CD4-positive, alpha-beta T cell (primary cell): ENCODE measurements around the gene TNS4. TPM values are rescaled to one million over a fixed set of nuclear protein-coding genes. Genes with fewer than 3 reads are reported as not detected.
A peak's percentile ranks its signal among the peaks of the same experiment; 100 is the strongest.

Experiments
- ATAC-seq: fragments of 200-7000 bp; cut with Tn5 transposase; one replicate; pipeline ENCODE4 v1.10.0; 2022; ENCODE audit warnings: mild to moderate bottlenecking; ENCODE audit not compliant: poor library complexity
- CTCF ChIA-PET: fragments of 350-600 bp; sonication (Branson Sonifier 250); formaldehyde crosslinking; loops from one replicate; lab custom pipeline; 2021; ENCODE audit warnings: antibody characterized with exemption, inconsistent platforms; lab: Charles Lee
- POLR2A ChIA-PET: fragments of 350-600 bp; sonication (Branson Sonifier 250); formaldehyde crosslinking; loops from one replicate; lab custom pipeline; 2021; ENCODE audit warnings: antibody characterized with exemption, inconsistent platforms; lab: Charles Lee
- DNase-seq, 14 experiments: peaks; one replicate each; pipeline ENCODE4 v3.0.0-alpha.2; 2013 to 2020; ENCODE audit warnings: mixed read lengths in 2 of 14
- H3K27ac ChIP-seq, 2 donors: one replicate each; pipeline versions ENCODE4 v1.5.1 to v1.7.0; 2013; ENCODE audit warnings: low read length in 2 of 2, low read depth in 1 of 2, mild to moderate bottlenecking in 1 of 2
- H3K27me3 ChIP-seq, 2 experiments: 1 replicate in 1 of 2; 2 replicates in 1 of 2; pipeline versions ENCODE4 v1.6.1 to v1.7.0; 2013; ENCODE audit warnings: low read length in 2 of 2, control low read depth in 1 of 2, mild to moderate bottlenecking in 1 of 2, moderate library complexity in 1 of 2; ENCODE audit not compliant: insufficient read depth in 2 of 2, control insufficient read depth in 1 of 2
- H3K36me3 ChIP-seq: one replicate; pipeline ENCODE4 v1.6.1; 2013; ENCODE audit warnings: low read length, control low read depth; ENCODE audit not compliant: insufficient read depth
- H3K4me1 ChIP-seq: one replicate; pipeline ENCODE4 v1.6.1; 2013; ENCODE audit warnings: low read length, control low read depth; ENCODE audit not compliant: insufficient read depth
- H3K4me3 ChIP-seq: one replicate; pipeline ENCODE4 v1.5.1; 2013; ENCODE audit warnings: mild to moderate bottlenecking, low read length, moderate library complexity
- H3K9me3 ChIP-seq, 2 experiments: 1 replicate in 1 of 2; 2 replicates in 1 of 2; pipeline versions ENCODE4 v1.6.1 to v1.7.0; 2013; ENCODE audit warnings: low read length in 2 of 2, mild to moderate bottlenecking in 2 of 2, control low read depth in 1 of 2, moderate library complexity in 1 of 2; ENCODE audit not compliant: control insufficient read depth in 1 of 2, insufficient read depth in 1 of 2
- H3K27ac Mint-ChIP-seq: one replicate; pipeline ENCODE4 v1.8.0; 2020; ENCODE audit warnings: mixed read lengths
- H3K27me3 Mint-ChIP-seq: one replicate; pipeline ENCODE4 v1.8.0; 2021; ENCODE audit warnings: mixed read lengths
- H3K36me3 Mint-ChIP-seq: one replicate; pipeline ENCODE4 v1.8.0; 2021; ENCODE audit warnings: low read depth, mixed read lengths
- H3K4me1 Mint-ChIP-seq: one replicate; pipeline ENCODE4 v1.8.0; 2021; ENCODE audit warnings: low read depth, mixed read lengths
- H3K4me3 Mint-ChIP-seq: one replicate; pipeline ENCODE4 v1.8.0; 2020; ENCODE audit warnings: mild to moderate bottlenecking, mixed read lengths
- H3K9me3 Mint-ChIP-seq: one replicate; pipeline ENCODE4 v1.8.0; 2020; ENCODE audit warnings: mixed read lengths
- intact Hi-C, 2 experiments: fragments of 100-400 bp; cut with DNase I in 1 of 2; cut with micrococcal nuclease in 1 of 2; formaldehyde crosslinking; loops; one replicate each; pipeline versions ENCODE4 v1.15.1 to v1.9.0; 2023 to 2025; cut with DNase I, micrococcal nuclease
- total RNA-seq, 174 experiments: library from RNA in 2 of 174; stranded (reverse) in 2 of 174; gene quantifications; one replicate each; pipeline ENCODE4 v1.2.3 and lab custom pipeline; 2021 to 2026
- TF ChIP-seq, protein P1 (sequence below): fragments of 200-600 bp; IDR thresholded peaks from one replicate; pipeline ENCODE4 v1.8.0; 2022; ENCODE audit warnings: antibody characterized with exemption, mild to moderate bottlenecking

TNS4 gene
- total RNA-seq, 2 experiments from 2014 or later: 3.0 to 4.2 TPM

DNA sequence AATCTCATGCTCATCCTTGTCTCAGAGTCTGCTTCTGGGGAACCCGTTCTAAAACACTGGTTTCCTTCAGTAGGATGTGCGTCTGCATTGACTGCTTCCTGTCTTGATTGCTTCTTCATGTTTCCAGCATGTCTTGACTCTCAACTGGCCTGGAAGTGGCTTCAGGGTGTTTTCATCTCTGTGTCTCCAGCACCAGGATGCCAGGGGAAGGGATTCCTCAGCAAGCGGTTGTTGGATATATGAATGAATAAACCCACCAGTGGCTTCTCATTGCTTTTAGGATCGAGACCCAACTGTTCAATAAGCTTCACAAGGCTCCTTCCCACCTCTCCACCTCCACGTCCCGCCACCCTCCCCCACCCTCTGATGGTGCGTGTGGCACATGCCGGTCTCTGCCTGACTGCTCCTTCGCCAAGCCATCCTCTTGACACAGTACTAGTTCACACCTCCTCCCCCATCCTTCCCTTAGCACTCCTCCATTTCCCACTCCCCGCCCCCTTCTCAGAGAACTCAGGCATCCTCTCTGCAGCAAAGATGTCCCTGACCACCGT, 14.1 kb upstream of the TNS4 start:
- Mint-ChIP-seq H3K4me1 (peaks cover 53% of the 10 kb centered on the region), H3K9me3 (no peaks in the 10 kb centered on the region), H3K36me3 (no peaks in the 10 kb centered on the region), H3K4me3 (peak overlapping the region; percentile 83), H3K27ac (peak overlapping the region; percentile 86), H3K27me3 (no peaks in the 10 kb centered on the region)
- intact Hi-C loops: loop anchor here (1.0 to 2.0 kb wide), 4 partner anchors 18 to 37 kb away; no protein-coding TSS in a partner anchor
- peak overlapping the region; percentile 51 for H3K4me3 ChIP-seq
- DNase-seq: peak in 4 of 14 experiments; percentile 53 to 86 (median 66)
- peak; percentile 70 for ATAC-seq
- ChIA-PET CTCF (no interaction called here), POLR2A (interaction anchor here (0.6 to 6.1 kb wide), 3 partner anchors 16 to 129 kb away, joined by 3 to 100 read pairs (median 14); no protein-coding TSS in a partner anchor)
- H3K9me3 ChIP-seq: no peaks in the 10 kb centered on the region
- H3K4me1 ChIP-seq: peaks cover 68% of the 10 kb centered on the region
- TF ChIP-seq, protein P1, sequence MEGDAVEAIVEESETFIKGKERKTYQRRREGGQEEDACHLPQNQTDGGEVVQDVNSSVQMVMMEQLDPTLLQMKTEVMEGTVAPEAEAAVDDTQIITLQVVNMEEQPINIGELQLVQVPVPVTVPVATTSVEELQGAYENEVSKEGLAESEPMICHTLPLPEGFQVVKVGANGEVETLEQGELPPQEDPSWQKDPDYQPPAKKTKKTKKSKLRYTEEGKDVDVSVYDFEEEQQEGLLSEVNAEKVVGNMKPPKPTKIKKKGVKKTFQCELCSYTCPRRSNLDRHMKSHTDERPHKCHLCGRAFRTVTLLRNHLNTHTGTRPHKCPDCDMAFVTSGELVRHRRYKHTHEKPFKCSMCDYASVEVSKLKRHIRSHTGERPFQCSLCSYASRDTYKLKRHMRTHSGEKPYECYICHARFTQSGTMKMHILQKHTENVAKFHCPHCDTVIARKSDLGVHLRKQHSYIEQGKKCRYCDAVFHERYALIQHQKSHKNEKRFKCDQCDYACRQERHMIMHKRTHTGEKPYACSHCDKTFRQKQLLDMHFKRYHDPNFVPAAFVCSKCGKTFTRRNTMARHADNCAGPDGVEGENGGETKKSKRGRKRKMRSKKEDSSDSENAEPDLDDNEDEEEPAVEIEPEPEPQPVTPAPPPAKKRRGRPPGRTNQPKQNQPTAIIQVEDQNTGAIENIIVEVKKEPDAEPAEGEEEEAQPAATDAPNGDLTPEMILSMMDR: no peak
- H3K27me3 ChIP-seq: no peaks in the 10 kb centered on the region
- H3K27ac ChIP-seq: no peak overlapping the region
- H3K36me3 ChIP-seq: no peaks in the 10 kb centered on the region

DNA sequence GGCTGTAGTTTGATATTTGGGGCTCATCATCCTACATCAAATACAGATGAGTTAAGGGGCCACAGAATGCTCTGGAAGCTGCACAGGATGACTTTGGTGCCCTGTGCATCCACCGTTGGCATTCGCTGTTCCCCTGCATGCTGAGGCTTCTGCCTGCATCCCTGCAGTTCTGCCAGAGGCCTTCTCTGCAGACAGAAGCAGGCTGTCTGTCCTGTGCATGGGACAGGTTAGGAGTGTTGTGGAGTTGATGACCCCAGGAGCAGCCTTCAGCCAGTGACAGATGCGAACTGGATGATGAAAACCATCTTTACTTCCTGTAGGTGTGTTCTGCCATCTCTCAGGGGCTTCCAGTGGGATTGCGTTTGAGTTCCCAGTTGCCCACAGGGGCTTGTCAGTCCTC, 13.6 kb upstream of the TNS4 start:
- H3K27me3 ChIP-seq: no peaks in the 10 kb centered on the region
- H3K4me3 ChIP-seq: no peak overlapping the region
- H3K9me3 ChIP-seq: no peaks in the 10 kb centered on the region
- POLR2A ChIA-PET: interaction anchor here (1.0 to 6.1 kb wide), 3 partner anchors 13 to 793 kb away, joined by 3 to 100 read pairs (median 4); partner anchors contain the start of gene TNS4
- peaks cover 53% of the 10 kb centered on the region for H3K4me1 Mint-ChIP-seq
- no peaks in the 10 kb centered on the region for H3K36me3 Mint-ChIP-seq
- H3K27ac Mint-ChIP-seq: peak overlapping the region; percentile 86
- TF ChIP-seq, protein P1: no peak
- H3K27ac ChIP-seq: no peak overlapping the region
- CTCF ChIA-PET: no interaction called here
- peak overlapping the region; percentile 83 for H3K4me3 Mint-ChIP-seq
- peaks cover 67% of the 10 kb centered on the region for H3K4me1 ChIP-seq
- H3K9me3 Mint-ChIP-seq: no peaks in the 10 kb centered on the region
- peak; percentile 10 for ATAC-seq
- DNase-seq: no peak
- intact Hi-C loops: loop anchor here (2.0 kb wide), 2 partner anchors 24 to 36 kb away; no protein-coding TSS in a partner anchor
- H3K27me3 Mint-ChIP-seq: no peaks in the 10 kb centered on the region
- no peaks in the 10 kb centered on the region for H3K36me3 ChIP-seq

DNA sequence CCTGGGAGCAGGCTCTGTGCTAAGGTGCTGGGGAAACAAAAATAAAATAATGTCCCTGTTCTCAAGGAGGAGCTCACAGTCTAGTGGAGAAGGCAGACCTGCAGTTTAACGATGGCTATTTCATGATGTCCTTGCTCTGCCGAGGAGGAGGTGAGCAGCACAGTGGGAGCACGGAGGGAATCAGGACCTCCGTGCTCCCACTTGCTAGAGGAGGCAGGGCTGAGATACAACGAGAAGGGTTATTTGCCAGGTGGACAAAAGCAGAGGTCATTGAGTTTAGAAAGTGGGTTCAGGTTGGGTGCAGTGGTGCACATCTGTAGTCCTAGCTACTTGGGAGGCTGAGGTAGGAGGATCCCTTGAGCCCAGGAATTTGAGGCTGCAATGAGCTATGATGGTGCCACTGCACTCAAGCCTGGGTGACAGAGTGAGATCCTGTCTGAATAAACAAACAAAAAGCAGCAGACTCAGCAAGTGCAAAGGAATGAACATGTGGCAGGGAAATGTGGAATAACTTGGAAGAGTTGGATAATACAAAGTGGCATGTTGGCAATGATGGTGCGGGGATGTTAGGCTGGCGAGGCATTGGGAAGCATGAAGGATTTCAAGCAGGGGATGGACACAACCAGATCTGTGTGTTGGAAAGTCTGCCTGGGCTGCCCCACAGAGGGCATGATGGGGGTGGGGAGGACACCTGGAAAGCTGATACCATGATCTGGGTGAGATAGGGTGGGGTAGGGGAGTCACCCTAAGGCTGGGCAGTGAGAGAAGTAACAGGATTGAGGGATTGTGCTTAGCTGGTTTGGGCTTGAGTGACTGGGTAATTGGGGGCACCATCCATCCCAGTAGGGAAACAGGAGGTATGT, 12.8 kb upstream of the TNS4 start:
- ATAC-seq (no peak), DNase-seq (no peak)
- POLR2A ChIA-PET: interaction anchor here (1.0 to 1.4 kb wide), 3 partner anchors 13 to 794 kb away, joined by 3 to 4 read pairs (median 3); partner anchors contain the start of gene TNS4
- Histone ChIP-seq H3K27me3 (no peaks in the 10 kb centered on the region), H3K4me3 (no peak overlapping the region), H3K36me3 (no peaks in the 10 kb centered on the region), H3K27ac (no peak overlapping the region), H3K9me3 (no peaks in the 10 kb centered on the region), H3K4me1 (peaks cover 59% of the 10 kb centered on the region)
- no peaks in the 10 kb centered on the region for H3K36me3 Mint-ChIP-seq
- H3K27me3 Mint-ChIP-seq: no peaks in the 10 kb centered on the region
- no peaks in the 10 kb centered on the region for H3K9me3 Mint-ChIP-seq
- peaks cover 51% of the 10 kb centered on the region for H3K4me1 Mint-ChIP-seq
- intact Hi-C loops: loop anchor here (2.0 kb wide), 2 partner anchors 23 to 35 kb away; no protein-coding TSS in a partner anchor
- H3K27ac Mint-ChIP-seq: peak overlapping the region; percentile 86
- CTCF ChIA-PET: no interaction called here
- H3K4me3 Mint-ChIP-seq: peak overlapping the region; percentile 42
- TF ChIP-seq, protein P1: no peak
